MCF 10A (cell line): ENCODE measurements around the gene TREX2. TPM values are rescaled to one million over a fixed set of nuclear protein-coding genes. Genes with fewer than 3 reads are reported as not detected.

Experiments used
- BruUV-seq: library from RNA; stranded (reverse); fragments of 400-500 nt; replicated peaks from 2 replicates; lab custom pipeline; 2021; lab: Mats Ljungman, UMichigan
- CTCF ChIA-PET: fragments of 300-600 bp; sonication (Branson Sonifier 250); formaldehyde crosslinking; extraction: SDS; loops from one replicate; lab custom pipeline; 2021; ENCODE audit warnings: antibody characterized with exemption, inconsistent platforms; lab: Yijun Ruan, JAX
- POLR2A ChIA-PET: fragments of 300-600, 350-650 bp; sonication (Branson Sonifier 250); formaldehyde crosslinking; extraction: SDS; loops from one replicate; lab custom pipeline; 2020; ENCODE audit warnings: antibody characterized with exemption, inconsistent platforms; lab: Yijun Ruan, JAX
- DNase-seq: peaks from one replicate; pipeline ENCODE4 v3.0.0-alpha.2; 2018; ENCODE audit not compliant: unreplicated experiment
- H3K27ac Mint-ChIP-seq: one replicate; pipeline ENCODE4 v1.8.0; 2022; ENCODE audit warnings: mild to moderate bottlenecking, low read depth, mixed read lengths; ENCODE audit not compliant: unreplicated experiment
- H3K27me3 Mint-ChIP-seq: one replicate; pipeline ENCODE4 v1.8.0; 2022; ENCODE audit warnings: mixed read lengths; ENCODE audit not compliant: insufficient read depth, unreplicated experiment
- H3K36me3 Mint-ChIP-seq: one replicate; pipeline ENCODE4 v1.8.0; 2022; ENCODE audit warnings: mild to moderate bottlenecking, moderate library complexity, mixed read lengths; ENCODE audit not compliant: insufficient read depth, unreplicated experiment
- H3K4me1 Mint-ChIP-seq: one replicate; pipeline ENCODE4 v1.8.0; 2022; ENCODE audit warnings: mixed read lengths; ENCODE audit not compliant: insufficient read depth, unreplicated experiment
- H3K4me3 Mint-ChIP-seq: one replicate; pipeline ENCODE4 v1.8.0; 2022; ENCODE audit warnings: mild to moderate bottlenecking, moderate library complexity, mixed read lengths; ENCODE audit not compliant: unreplicated experiment
- H3K9me3 Mint-ChIP-seq: one replicate; pipeline ENCODE4 v1.8.0; 2022; ENCODE audit warnings: mixed read lengths; ENCODE audit not compliant: unreplicated experiment
- intact Hi-C: fragments of 100-400 bp; cut with micrococcal nuclease; formaldehyde crosslinking; loops from 2 replicates; pipeline ENCODE4 v1.14.1; 2022
- total RNA-seq: library from RNA; stranded (reverse); gene quantifications from 2 replicates; pipeline ENCODE4 v1.2.3, GENCODE V29; 2022
- TF ChIP-seq, protein P1 (sequence below): fragments of 200-600 bp; IDR thresholded peaks from one replicate; pipeline ENCODE4 v1.8.0; 2022; ENCODE audit warnings: antibody characterized with exemption, mild to moderate bottlenecking; ENCODE audit not compliant: unreplicated experiment

TREX2 gene
- total RNA-seq, 1 experiment from 2014 or later: 0.75 TPM

- no TSS peak for BruUV-seq
- no peak overlapping the region for H3K4me3 Mint-ChIP-seq
- no peaks in the 10 kb centered on the region for H3K27me3 Mint-ChIP-seq
- intact Hi-C loops: no loop called here
- H3K9me3 Mint-ChIP-seq: no peaks in the 10 kb centered on the region
- no peaks in the 10 kb centered on the region for H3K4me1 Mint-ChIP-seq
- TF ChIP-seq, protein P1, sequence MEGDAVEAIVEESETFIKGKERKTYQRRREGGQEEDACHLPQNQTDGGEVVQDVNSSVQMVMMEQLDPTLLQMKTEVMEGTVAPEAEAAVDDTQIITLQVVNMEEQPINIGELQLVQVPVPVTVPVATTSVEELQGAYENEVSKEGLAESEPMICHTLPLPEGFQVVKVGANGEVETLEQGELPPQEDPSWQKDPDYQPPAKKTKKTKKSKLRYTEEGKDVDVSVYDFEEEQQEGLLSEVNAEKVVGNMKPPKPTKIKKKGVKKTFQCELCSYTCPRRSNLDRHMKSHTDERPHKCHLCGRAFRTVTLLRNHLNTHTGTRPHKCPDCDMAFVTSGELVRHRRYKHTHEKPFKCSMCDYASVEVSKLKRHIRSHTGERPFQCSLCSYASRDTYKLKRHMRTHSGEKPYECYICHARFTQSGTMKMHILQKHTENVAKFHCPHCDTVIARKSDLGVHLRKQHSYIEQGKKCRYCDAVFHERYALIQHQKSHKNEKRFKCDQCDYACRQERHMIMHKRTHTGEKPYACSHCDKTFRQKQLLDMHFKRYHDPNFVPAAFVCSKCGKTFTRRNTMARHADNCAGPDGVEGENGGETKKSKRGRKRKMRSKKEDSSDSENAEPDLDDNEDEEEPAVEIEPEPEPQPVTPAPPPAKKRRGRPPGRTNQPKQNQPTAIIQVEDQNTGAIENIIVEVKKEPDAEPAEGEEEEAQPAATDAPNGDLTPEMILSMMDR: no peak
- DNase-seq: no peak
- ChIA-PET POLR2A (no interaction called here), CTCF (no interaction called here)
- H3K36me3 Mint-ChIP-seq: no peaks in the 10 kb centered on the region
- H3K27ac Mint-ChIP-seq: no peak overlapping the region
These were observed 30.0 kb upstream of the TREX2 start for GRCh38 chrX:153475751-153476281.

DNA sequence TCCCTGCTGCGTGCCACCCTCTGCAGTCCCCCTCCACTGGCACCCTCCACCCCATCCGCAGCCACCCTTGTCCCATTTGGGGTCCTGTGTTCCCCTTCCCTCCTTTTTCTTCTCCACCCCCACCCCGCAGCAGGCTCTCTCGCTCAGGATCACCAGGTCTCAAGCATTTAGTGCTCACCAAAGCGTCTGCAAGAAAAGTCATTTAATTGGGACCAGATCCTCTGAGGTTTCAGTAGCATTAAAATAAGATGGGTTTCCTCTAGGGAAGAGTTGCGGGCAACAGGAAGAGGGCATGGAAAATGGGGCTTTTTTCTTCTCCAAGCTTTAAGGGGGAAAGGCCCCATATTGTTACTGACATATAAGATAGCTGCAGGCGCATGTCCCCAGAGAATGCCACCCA lies 29.4 kb upstream of the TREX2 start:
- ChIA-PET POLR2A (no interaction called here), CTCF (no interaction called here)
- Mint-ChIP-seq H3K27me3 (no peaks in the 10 kb centered on the region), H3K4me1 (no peaks in the 10 kb centered on the region), H3K9me3 (no peaks in the 10 kb centered on the region), H3K36me3 (no peaks in the 10 kb centered on the region), H3K27ac (no peak overlapping the region), H3K4me3 (no peak overlapping the region)
- intact Hi-C loops: no loop called here
- BruUV-seq: no TSS peak
- TF ChIP-seq, protein P1: no peak
- no peak for DNase-seq

DNA sequence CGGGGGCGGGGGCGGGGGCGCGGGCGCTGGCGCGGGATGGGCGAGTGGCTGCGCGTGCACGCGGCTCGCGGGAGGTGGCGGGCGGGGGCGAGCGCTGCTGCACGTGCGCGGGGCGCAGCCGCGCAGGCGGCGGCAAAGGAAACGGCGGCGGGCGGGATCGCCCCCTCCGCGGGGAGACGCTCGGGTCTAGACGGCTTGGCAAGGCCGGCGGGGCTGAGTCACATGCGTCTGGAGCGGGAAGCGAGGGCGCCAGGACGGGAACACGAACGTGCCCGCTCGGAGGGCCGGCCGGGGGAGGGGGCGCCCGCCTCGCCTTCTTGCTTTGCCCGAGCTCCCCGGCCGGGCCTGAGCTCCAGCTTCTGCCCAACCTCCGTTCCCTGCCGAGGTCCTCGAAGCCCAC lies 28.9 kb upstream of the TREX2 start:
- H3K4me3 Mint-ChIP-seq: no peak overlapping the region
- H3K27ac Mint-ChIP-seq: no peak overlapping the region
- H3K36me3 Mint-ChIP-seq: no peaks in the 10 kb centered on the region
- TF ChIP-seq, protein P1: no peak
- ChIA-PET CTCF (no interaction called here), POLR2A (no interaction called here)
- no peaks in the 10 kb centered on the region for H3K27me3 Mint-ChIP-seq
- no peaks in the 10 kb centered on the region for H3K9me3 Mint-ChIP-seq
- DNase-seq: peak; percentile 30
- no peaks in the 10 kb centered on the region for H3K4me1 Mint-ChIP-seq
- BruUV-seq: no TSS peak
- intact Hi-C loops: no loop called here

DNA sequence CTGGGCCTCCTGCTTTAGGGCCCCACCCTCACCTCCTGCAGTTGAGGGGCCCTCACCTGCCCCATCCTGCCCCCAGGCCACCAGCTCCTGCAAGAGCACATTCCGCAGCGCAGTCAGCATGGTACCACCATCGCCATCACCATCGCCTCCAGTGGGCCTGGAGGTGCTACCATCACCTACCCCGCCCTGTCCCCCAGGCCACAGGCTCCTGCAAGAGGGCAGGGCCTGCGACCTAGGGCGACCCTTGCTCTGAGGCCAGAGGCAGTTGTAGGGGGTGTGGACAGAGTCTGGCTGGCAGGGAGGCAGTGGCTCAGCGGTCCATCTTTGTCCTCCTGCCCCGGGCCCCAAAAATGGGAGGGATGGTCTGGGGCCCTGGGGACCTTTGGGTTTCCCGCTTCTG lies 28.4 kb upstream of the TREX2 start:
- no TSS peak for BruUV-seq
- Mint-ChIP-seq H3K27ac (no peak overlapping the region), H3K4me1 (no peaks in the 10 kb centered on the region), H3K9me3 (no peaks in the 10 kb centered on the region), H3K4me3 (no peak overlapping the region), H3K27me3 (no peaks in the 10 kb centered on the region), H3K36me3 (no peaks in the 10 kb centered on the region)
- TF ChIP-seq, protein P1: no peak
- intact Hi-C loops: no loop called here
- DNase-seq: no peak
- CTCF ChIA-PET: no interaction called here
- POLR2A ChIA-PET: no interaction called here
